ENCODE measurements around the gene TTLL1. TPM values are rescaled to one million over a fixed set of nuclear protein-coding genes. Genes with fewer than 3 reads are reported as not detected.

TTLL1 gene
- total RNA-seq, 2 experiments from 2014 or later: 8.5 to 9.1 TPM

GRCh38 chr22:43081968-43082367, 7.2 kb downstream of the TTLL1 start:
- peaks cover 9% of the 10 kb centered on the region for H3K36me3 Mint-ChIP-seq (ENCODE audit: low read depth)
- ChIA-PET POLR2A (no interaction called here), CTCF (interaction anchor here (1.0 kb wide), 1 partner anchor 10 kb away, joined by 3 read pairs; no protein-coding TSS in a partner anchor)
- no peak for DNase-seq
- H3K4me1 Mint-ChIP-seq: peaks cover 13% of the 10 kb centered on the region
- no peaks in the 10 kb centered on the region for H3K9me3 Mint-ChIP-seq
- no peak overlapping the region for H3K27ac Mint-ChIP-seq
- no peak overlapping the region for H3K4me3 Mint-ChIP-seq
- H3K27me3 Mint-ChIP-seq: no peaks in the 10 kb centered on the region

GRCh38 chr22:43080616-43081015, 8.6 kb downstream of the TTLL1 start:
- CTCF ChIA-PET: no interaction called here
- no peak for DNase-seq
- no peak overlapping the region for H3K4me3 Mint-ChIP-seq
- H3K4me1 Mint-ChIP-seq: no peaks in the 10 kb centered on the region
- no peaks in the 10 kb centered on the region for H3K9me3 Mint-ChIP-seq
- H3K27me3 Mint-ChIP-seq: no peaks in the 10 kb centered on the region
- H3K27ac Mint-ChIP-seq: no peak overlapping the region
- no peaks in the 10 kb centered on the region for H3K36me3 Mint-ChIP-seq (ENCODE audit: low read depth)
- POLR2A ChIA-PET: no interaction called here

- no peaks in the 10 kb centered on the region for H3K9me3 Mint-ChIP-seq
- ChIA-PET CTCF (no interaction called here), POLR2A (no interaction called here)
- H3K4me3 Mint-ChIP-seq: no peak overlapping the region
- DNase-seq: no peak
- H3K27ac Mint-ChIP-seq: no peak overlapping the region
- H3K36me3 Mint-ChIP-seq (ENCODE audit: low read depth): no peaks in the 10 kb centered on the region
- no peaks in the 10 kb centered on the region for H3K27me3 Mint-ChIP-seq
- H3K4me1 Mint-ChIP-seq: no peaks in the 10 kb centered on the region
Measured at GRCh38 chr22:43079742-43080141, 9.4 kb downstream of the TTLL1 start.

- Mint-ChIP-seq H3K36me3 (ENCODE audit: low read depth) (no peaks in the 10 kb centered on the region), H3K4me3 (no peak overlapping the region), H3K27me3 (no peaks in the 10 kb centered on the region), H3K4me1 (no peaks in the 10 kb centered on the region), H3K9me3 (no peaks in the 10 kb centered on the region), H3K27ac (no peak overlapping the region)
- POLR2A ChIA-PET: no interaction called here
- DNase-seq: no peak
- CTCF ChIA-PET: no interaction called here
Measured at GRCh38 chr22:43078522-43078921, 10.7 kb downstream of the TTLL1 start.

GRCh38 chr22:43077121-43077877, 11.9 kb downstream of the TTLL1 start:
- CTCF ChIA-PET: no interaction called here
- H3K36me3 Mint-ChIP-seq (ENCODE audit: low read depth): no peaks in the 10 kb centered on the region
- POLR2A ChIA-PET: no interaction called here
- no peaks in the 10 kb centered on the region for H3K4me1 Mint-ChIP-seq
- no peak overlapping the region for H3K27ac Mint-ChIP-seq
- no peak for DNase-seq
- H3K27me3 Mint-ChIP-seq: no peaks in the 10 kb centered on the region
- H3K4me3 Mint-ChIP-seq: no peak overlapping the region
- H3K9me3 Mint-ChIP-seq: no peaks in the 10 kb centered on the region

- no peak for DNase-seq
- H3K36me3 Mint-ChIP-seq (ENCODE audit: low read depth): no peaks in the 10 kb centered on the region
- ChIA-PET POLR2A (no interaction called here), CTCF (no interaction called here)
- H3K9me3 Mint-ChIP-seq: no peaks in the 10 kb centered on the region
- no peak overlapping the region for H3K4me3 Mint-ChIP-seq
- no peak overlapping the region for H3K27ac Mint-ChIP-seq
- H3K4me1 Mint-ChIP-seq: no peaks in the 10 kb centered on the region
- no peaks in the 10 kb centered on the region for H3K27me3 Mint-ChIP-seq
Measured at GRCh38 chr22:43066844-43067385, 22.3 kb downstream of the TTLL1 start.

- H3K4me3 Mint-ChIP-seq: no peak overlapping the region
- DNase-seq: no peak
- POLR2A ChIA-PET: no interaction called here
- no peak overlapping the region for H3K27ac Mint-ChIP-seq
- H3K4me1 Mint-ChIP-seq: no peaks in the 10 kb centered on the region
- no peaks in the 10 kb centered on the region for H3K9me3 Mint-ChIP-seq
- CTCF ChIA-PET: no interaction called here
- H3K27me3 Mint-ChIP-seq: no peaks in the 10 kb centered on the region
- no peaks in the 10 kb centered on the region for H3K36me3 Mint-ChIP-seq (ENCODE audit: low read depth)
Measured at GRCh38 chr22:43066134-43066533, 23.1 kb downstream of the TTLL1 start.

GRCh38 chr22:43060183-43060582, 29.0 kb downstream of the TTLL1 start:
- peak; percentile 63 for DNase-seq
- no peaks in the 10 kb centered on the region for H3K27me3 Mint-ChIP-seq
- ChIA-PET POLR2A (interaction anchor here (0.7 kb wide), 1 partner anchor 10 kb away, joined by 4 read pairs; no protein-coding TSS in a partner anchor), CTCF (interaction anchor here (0.7 to 1.7 kb wide), 11 partner anchors 9 to 243 kb away, joined by 3 to 6 read pairs (median 4); no protein-coding TSS in a partner anchor)
- no peak overlapping the region for H3K27ac Mint-ChIP-seq
- no peaks in the 10 kb centered on the region for H3K4me1 Mint-ChIP-seq
- H3K4me3 Mint-ChIP-seq: no peak overlapping the region
- H3K36me3 Mint-ChIP-seq (ENCODE audit: low read depth): no peaks in the 10 kb centered on the region
- H3K9me3 Mint-ChIP-seq: no peaks in the 10 kb centered on the region

GRCh38 chr22:43057641-43058040, 31.6 kb downstream of the TTLL1 start:
- ChIA-PET CTCF (interaction anchor here (0.7 kb wide), 1 partner anchor 8 kb away, joined by 3 read pairs; no protein-coding TSS in a partner anchor), POLR2A (no interaction called here)
- Mint-ChIP-seq H3K27me3 (no peaks in the 10 kb centered on the region), H3K36me3 (ENCODE audit: low read depth) (no peaks in the 10 kb centered on the region), H3K4me1 (no peaks in the 10 kb centered on the region), H3K27ac (no peak overlapping the region), H3K4me3 (no peak overlapping the region), H3K9me3 (no peaks in the 10 kb centered on the region)
- DNase-seq: no peak

GRCh38 chr22:43053176-43053575, 36.0 kb downstream of the TTLL1 start:
- H3K27me3 Mint-ChIP-seq: no peaks in the 10 kb centered on the region
- H3K36me3 Mint-ChIP-seq (ENCODE audit: low read depth): no peaks in the 10 kb centered on the region
- no peak overlapping the region for H3K4me3 Mint-ChIP-seq
- ChIA-PET CTCF (no interaction called here), POLR2A (no interaction called here)
- H3K9me3 Mint-ChIP-seq: no peaks in the 10 kb centered on the region
- DNase-seq: no peak
- H3K4me1 Mint-ChIP-seq: no peaks in the 10 kb centered on the region
- H3K27ac Mint-ChIP-seq: no peak overlapping the region

GRCh38 chr22:43050995-43051394, 38.2 kb downstream of the TTLL1 start:
- Mint-ChIP-seq H3K4me3 (no peak overlapping the region), H3K4me1 (no peaks in the 10 kb centered on the region), H3K27ac (no peak overlapping the region), H3K9me3 (no peaks in the 10 kb centered on the region), H3K36me3 (ENCODE audit: low read depth) (no peaks in the 10 kb centered on the region), H3K27me3 (no peaks in the 10 kb centered on the region)
- CTCF ChIA-PET: interaction anchor here (1.5 kb wide), 1 partner anchor 9 kb away, joined by 5 read pairs; no protein-coding TSS in a partner anchor
- no peak for DNase-seq
- POLR2A ChIA-PET: interaction anchor here (1.7 kb wide), 1 partner anchor 9 kb away, joined by 4 read pairs; no protein-coding TSS in a partner anchor

- H3K4me1 Mint-ChIP-seq: no peaks in the 10 kb centered on the region
- CTCF ChIA-PET: no interaction called here
- H3K4me3 Mint-ChIP-seq: no peak overlapping the region
- H3K36me3 Mint-ChIP-seq (ENCODE audit: low read depth): no peaks in the 10 kb centered on the region
- H3K27ac Mint-ChIP-seq: no peak overlapping the region
- H3K9me3 Mint-ChIP-seq: no peaks in the 10 kb centered on the region
- H3K27me3 Mint-ChIP-seq: no peaks in the 10 kb centered on the region
- POLR2A ChIA-PET: no interaction called here
- DNase-seq: no peak
Measured at GRCh38 chr22:43047605-43048004, 41.6 kb downstream of the TTLL1 start.

GRCh38 chr22:43044290-43044712, 44.9 kb downstream of the TTLL1 start:
- no peak for DNase-seq
- H3K36me3 Mint-ChIP-seq (ENCODE audit: low read depth): no peaks in the 10 kb centered on the region
- H3K4me1 Mint-ChIP-seq: no peaks in the 10 kb centered on the region
- no peaks in the 10 kb centered on the region for H3K9me3 Mint-ChIP-seq
- ChIA-PET POLR2A (no interaction called here), CTCF (no interaction called here)
- no peaks in the 10 kb centered on the region for H3K27me3 Mint-ChIP-seq
- H3K27ac Mint-ChIP-seq: no peak overlapping the region
- H3K4me3 Mint-ChIP-seq: no peak overlapping the region

All from activated CD4-positive, alpha-beta memory T cell treated with anti-CD3 and anti-CD28 coated beads, Interleukin-2, amount 10 ng/mL, durations not matched to agents 7 days and 5 days (primary cell).